Activated T-cell treated with anti-CD3 and anti-CD28 coated beads for 48 hours (primary cell): ENCODE data around the gene CALML6.
A peak's percentile ranks its signal among the peaks of the same experiment; 100 is the strongest.
"Not testable (repeated sequence)": the region's sequence is repeated elsewhere in the genome, so short reads cannot be mapped to it uniquely, and the experiment has no call there.

Experiments
- DNase-seq: peaks from one replicate; pipeline ENCODE4 v3.0.0-alpha.2; 2020; ENCODE audit warnings: low read depth

The CALML6 gene

GRCh38 chr1:1914971-1915692 is at the start of gene CALML6:
TSS of gene CALML6 (plus strand) at chr1:1915260. CDS start at chr1:1915281, 21 bp downstream.
- no peak for DNase-seq

- DNase-seq, result no peak
Observed at GRCh38 chr1:1867164-1867563, 47.9 kb upstream of the CALML6 start.

- DNase-seq, result no peak
Observed at GRCh38 chr1:1869469-1869868, 45.6 kb upstream of the CALML6 start.

- DNase-seq, result no peak
Observed at GRCh38 chr1:1872329-1872994, 42.6 kb upstream of the CALML6 start.

DNA sequence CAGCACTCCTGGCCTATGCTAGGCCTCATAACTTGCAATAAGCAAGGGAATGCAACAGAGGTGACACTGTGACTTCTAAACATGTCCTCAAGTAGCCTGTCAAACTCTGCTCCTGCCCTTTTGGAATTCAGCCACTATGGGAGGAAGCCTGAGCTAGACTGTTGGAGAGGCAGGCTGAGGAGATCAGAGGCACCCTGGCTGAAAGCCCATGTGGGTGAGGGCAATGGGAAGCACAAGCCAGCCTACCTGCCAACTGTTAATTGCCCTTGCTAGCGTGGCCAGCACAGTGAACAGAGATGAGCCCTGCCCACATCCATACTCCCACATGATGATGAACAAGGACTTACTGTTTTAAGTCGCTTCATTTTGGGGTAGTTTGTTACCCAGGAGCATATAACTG is 41.9 kb upstream of the CALML6 start:
- DNase-seq, result no peak

GRCh38 chr1:1874901-1875300 is 40.2 kb upstream of the CALML6 start:
- no peak for DNase-seq

- DNase-seq, result peak; percentile 25
Observed at GRCh38 chr1:1875932-1876331, 39.1 kb upstream of the CALML6 start.

DNA sequence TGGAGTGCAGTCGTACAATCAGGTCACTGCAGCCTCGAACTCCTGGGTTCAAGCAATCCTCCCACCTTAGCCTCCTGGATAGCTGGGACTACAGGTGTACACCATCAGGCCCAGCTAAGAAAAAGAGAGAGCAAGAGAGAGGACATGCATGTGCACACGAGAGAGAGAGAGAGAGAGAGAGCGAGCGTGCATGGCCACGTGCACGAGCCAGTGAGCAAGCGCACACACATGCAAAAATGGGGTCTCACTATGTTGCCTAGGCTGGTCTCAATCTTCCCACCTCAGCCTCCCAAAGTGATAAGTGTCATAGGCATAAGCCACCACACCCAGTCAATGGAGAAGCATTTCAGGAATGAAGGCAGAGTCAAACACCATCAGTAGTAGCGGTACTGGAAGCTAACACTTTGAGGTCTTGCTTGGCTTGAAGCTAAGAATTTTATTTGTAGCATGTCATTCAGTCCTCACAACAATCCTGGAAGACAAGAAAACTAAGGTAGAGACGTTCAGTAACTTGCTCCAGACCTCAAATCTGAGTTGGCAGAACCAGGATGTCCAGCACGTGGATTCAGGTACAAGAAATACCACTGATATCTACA is 38.6 kb upstream of the CALML6 start:
- no peak for DNase-seq

GRCh38 chr1:1877865-1878436 is 37.1 kb upstream of the CALML6 start:
- no peak for DNase-seq

DNA sequence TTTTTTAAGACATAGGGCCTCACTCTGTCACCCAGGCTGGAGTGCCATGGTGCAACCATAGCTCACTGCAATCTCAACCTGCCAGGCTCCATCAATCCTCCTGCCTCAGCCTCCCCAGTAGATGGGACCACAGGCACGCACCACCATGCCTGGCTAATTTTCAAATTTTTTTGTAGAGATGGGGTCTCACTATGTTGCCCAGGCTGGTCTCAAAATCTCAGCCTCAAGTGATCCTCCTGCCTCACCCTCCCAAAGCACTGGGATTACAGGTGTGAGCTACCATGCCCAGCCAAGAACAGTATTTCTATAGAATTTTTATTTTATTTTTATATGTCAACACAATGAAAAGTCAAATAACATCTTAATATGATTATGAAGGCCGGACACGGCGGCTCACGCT is 35.1 kb upstream of the CALML6 start:
- no peak for DNase-seq

- DNase-seq, result no peak
Observed at GRCh38 chr1:1880617-1881312, 34.3 kb upstream of the CALML6 start.

- DNase-seq, result no peak
Observed at GRCh38 chr1:1881727-1882126, 33.3 kb upstream of the CALML6 start.

DNA sequence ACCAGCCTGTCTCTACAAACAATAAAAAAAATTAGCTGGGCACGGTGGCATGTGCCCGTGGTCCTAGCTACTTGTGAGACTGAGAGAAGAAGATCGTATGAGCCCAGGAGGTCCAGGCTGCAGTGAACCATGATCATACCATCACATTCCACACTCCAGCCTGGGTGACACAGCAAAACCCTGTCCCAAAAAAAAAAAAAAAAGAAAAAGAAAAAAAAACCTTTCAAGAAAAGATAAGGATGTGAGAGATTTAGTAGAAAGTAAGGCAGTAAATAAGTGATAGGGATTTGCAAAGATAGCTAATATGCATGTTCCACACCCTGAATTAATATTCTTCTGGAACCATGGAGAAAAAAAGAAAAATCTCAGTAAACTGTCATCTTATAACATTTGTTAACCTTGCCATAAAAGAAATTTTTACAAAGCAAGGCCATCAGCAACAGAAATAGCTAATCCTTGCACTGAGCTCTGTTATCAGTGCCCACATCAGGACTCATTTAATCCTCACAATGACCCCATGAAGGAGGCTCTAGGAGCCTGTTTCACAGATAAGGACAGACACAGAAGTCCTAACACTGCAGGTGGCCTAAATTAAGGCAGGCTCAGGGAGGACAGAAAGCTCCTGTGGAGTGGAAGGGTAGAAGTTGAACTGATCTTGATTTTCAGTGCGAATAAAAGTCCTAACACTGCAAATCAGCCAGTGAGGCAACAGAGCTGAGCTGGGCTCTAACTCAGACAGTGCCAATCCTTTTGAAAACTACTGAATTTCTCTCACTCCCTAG is 31.8 kb upstream of the CALML6 start:
- no peak for DNase-seq

DNA sequence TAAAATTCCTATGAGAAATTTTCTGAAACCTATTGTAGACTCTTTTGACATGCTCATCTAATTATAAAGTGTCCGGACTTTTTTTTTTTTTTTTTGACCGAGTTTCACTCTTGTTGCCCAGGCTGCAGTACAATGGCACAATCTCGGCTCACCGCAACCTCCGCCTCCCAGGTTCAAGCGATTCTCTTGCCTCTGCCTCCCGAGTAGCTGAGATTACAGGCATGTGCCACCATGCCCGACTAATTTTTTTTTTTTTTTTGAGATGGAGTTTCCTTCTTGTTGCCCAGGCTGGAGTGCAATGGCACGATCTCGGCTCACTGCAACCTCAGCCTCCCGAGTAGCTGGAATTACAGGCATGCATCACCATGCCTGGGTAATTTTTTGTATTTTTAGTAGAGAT is 31.2 kb upstream of the CALML6 start:
- DNase-seq, result not testable (repeated sequence)

DNA sequence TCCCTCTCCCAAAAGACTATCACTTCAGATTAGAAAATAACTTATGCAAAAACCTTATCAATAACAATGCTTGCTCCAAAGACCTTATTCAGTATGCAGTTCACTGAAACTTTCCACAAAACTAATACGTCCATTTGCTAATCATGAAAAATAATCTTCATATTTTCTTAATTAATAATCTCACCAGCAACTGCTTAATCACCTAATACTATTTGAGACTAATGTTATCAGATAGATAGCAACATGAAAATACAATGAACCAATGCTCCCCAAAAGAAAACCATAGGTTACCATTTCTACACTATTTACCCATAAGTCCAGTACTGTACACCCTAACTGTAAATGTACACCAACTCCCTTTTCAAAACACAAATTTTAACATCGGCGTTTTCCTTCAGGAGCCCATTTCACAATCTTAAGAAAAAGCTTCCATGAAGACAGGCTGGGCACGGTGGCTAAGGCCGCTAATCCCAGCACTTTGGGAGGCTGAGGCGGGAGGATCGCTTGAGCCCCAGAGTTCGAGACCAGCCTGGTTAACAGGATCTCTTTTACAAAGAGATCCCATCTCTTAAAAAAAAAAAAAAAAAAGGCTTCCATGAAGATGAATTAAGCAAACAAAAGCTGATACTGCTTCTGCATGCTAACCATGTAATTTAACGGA is 25.8 kb upstream of the CALML6 start:
- no peak for DNase-seq

GRCh38 chr1:1889847-1890505 is 25.1 kb upstream of the CALML6 start:
- peak; percentile 47 for DNase-seq

DNA sequence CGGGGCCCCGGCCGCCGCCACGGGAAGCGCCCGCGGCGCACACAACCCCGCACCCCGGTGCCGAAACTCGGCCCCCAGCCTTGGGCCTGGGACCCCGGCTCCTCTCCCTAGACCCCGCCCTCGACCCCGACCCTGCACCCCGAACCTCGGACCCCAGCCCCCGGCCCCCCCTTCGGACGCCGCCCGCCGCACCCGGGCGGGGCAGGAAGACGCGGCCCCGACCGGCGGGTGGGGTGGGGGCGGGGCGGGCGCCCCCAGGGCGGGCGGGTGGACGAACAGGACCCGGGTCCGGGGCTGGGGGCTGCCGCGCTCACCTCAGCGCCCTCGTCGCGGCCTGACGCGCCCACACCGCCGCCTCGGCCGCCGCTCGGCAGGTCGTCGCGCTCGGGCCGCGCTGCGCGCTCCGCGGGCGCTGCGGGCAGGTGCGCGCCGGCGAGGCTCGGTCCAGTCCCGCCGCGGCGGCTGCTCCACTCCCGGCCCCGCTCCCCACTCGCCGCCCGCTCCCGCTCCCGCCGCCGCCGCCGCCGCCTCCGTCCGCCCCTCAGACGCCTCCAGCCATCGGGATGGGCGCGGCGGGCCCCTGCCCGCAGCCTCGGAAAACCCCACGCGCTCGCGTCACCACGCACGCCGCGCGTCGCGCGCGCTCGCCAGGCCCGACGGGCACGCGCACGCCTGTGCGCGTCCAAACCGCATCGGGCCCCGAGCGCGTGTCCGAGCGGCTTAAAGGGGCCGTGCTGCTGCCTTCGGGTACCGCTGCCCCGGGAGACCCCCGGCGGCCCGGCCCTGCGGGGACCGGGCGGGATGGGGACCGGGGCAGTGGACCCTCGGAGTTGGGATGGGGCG is 24.3 kb upstream of the CALML6 start, which contains the start of gene GNB1:
Gene GNB1 (minus strand): TSS at position 582 of the 843 bp plus-strand sequence. CDS start 65,634 bp downstream, outside the sequence.
- DNase-seq, result peak; percentile 92

- peak; percentile 67 for DNase-seq
Observed at GRCh38 chr1:1891349-1892078, 23.5 kb upstream of the CALML6 start.
